GM04503 (cell line): ENCODE data around the gene C9orf72.
"Not testable (repeated sequence)": the region's sequence is repeated elsewhere in the genome, so short reads cannot be mapped to it uniquely, and the experiment has no call there.

Source experiments
- DNase-seq: peaks from one replicate; pipeline ENCODE4 v3.0.0-alpha.2; 2012; ENCODE audit warnings: low read depth

The C9orf72 gene

GRCh38 chr9:27572918-27573633 is at the start of gene C9orf72:
C9orf72 (minus strand) TSS chr9:27573481; CDS start chr9:27567120, 6,361 bp downstream.
- DNase-seq = peak; percentile 1

DNA sequence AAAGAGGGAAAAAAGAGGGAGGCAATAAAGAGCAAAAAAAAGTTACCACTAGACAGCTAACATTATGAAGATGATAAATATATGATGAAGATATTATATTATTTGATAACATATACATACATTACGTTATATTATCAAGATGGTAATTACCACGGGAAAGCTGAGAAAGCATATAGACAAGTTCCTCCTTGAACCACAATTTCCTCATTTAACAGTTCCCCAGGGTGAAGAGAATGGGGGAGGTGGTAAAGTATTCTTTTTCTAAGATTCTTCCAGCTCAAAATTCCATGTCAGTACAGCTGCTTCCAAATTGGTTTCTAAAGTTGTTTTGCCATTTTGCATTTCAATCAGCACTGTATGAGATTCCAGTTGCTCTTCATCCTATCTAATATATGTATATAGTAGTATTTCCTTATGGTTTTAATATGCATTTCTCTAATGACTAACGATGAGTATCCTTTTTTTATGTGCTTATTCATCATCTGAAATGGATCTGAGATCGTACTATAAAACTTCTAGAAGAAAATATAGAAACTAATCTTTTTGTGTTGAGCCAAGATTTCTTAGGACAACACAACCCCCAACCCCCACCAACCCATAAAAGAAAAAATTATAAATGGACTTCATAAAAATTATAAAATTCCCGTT is 49.5 kb upstream of the C9orf72 start:
- DNase-seq = no peak

GRCh38 chr9:27619743-27620142 is 46.5 kb upstream of the C9orf72 start:
- no peak for DNase-seq

GRCh38 chr9:27618066-27618465 is 44.8 kb upstream of the C9orf72 start:
- DNase-seq = no peak

DNA sequence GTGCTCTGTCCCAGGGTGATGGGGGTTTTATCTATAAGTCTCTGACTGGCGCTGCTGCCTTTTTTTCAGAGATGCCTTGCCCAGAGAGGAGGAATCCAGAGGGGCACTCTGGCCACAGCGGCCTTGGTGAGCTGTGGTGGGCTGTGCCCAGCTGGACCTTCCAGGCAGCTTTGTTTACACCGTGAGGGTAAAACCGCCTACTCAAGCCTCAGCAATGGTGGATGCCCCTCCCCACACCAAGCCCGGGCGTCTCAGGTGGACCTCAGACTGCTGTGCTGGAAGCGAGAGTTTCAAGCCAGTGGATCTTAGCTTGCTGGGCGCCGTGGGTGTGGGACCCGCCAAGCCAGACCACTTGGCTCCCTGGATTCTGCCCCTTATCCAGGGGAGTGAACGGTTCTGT is 41.3 kb upstream of the C9orf72 start:
- no peak for DNase-seq

GRCh38 chr9:27612036-27612435 is 38.8 kb upstream of the C9orf72 start:
- DNase-seq = not testable (repeated sequence)

GRCh38 chr9:27610622-27611021 is 37.3 kb upstream of the C9orf72 start:
- DNase-seq = no peak

DNA sequence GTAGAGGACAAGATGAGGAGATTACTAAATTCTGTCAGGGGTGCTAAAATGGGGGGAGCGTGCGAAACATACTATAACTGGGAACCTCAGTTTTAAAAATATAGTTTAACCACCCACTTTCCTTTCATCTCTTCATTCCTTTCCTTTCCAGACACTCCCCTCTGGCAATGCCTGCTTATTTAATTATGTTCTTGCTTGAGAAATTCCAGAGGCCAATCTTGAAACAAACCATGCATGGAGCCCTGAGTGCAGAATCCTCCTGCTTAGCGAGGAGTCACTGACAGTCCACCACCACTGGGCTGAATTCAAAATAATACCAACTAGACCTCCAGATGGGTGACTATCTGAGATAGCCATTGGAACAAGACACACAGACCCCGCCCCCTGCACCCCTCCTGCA is 29.7 kb upstream of the C9orf72 start:
- DNase-seq = no peak

GRCh38 chr9:27602142-27602861 is 29.0 kb upstream of the C9orf72 start:
- no peak for DNase-seq

- no peak for DNase-seq
These were observed 28.1 kb upstream of the C9orf72 start for GRCh38 chr9:27601396-27601795.

- no peak for DNase-seq
These were observed 27.0 kb upstream of the C9orf72 start for GRCh38 chr9:27600256-27600655.

- DNase-seq = no peak
These were observed 26.6 kb upstream of the C9orf72 start for GRCh38 chr9:27599870-27600238.

DNA sequence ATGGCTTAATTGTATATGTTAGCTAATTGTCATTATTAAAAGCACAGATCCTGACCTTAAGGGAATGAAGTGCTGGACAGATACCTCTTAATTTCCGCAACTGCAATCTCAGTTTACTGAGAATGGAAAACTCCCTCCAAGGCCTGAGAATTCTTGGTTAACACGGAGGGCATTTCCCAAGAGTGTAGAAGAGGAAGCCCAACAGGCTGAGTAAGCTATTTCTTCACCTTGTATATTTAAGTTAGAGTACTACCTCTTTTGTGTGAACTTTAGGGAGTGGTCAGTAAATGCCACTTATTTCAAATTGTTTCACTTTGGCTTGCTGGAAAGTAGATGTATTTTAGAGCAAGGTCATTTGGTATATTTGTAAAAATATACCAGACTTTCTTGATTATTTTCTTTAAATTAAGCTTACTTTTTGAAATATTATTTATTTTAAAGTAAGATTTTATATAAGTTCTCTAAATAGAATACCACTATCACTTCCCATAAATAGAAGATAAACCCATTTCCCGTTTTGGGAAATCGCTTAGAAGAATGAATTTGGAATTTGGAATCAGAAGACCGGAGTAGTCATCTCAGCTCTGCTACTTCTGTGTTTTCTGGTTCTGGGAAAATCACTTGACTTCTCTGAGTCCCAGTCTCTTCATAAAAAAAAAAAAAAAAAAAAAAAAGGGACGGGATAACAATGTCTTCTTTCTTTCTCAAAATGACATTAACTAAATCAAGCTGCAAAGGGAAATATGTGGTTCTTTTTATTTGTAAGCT is 26.0 kb upstream of the C9orf72 start:
- DNase-seq = no peak

DNA sequence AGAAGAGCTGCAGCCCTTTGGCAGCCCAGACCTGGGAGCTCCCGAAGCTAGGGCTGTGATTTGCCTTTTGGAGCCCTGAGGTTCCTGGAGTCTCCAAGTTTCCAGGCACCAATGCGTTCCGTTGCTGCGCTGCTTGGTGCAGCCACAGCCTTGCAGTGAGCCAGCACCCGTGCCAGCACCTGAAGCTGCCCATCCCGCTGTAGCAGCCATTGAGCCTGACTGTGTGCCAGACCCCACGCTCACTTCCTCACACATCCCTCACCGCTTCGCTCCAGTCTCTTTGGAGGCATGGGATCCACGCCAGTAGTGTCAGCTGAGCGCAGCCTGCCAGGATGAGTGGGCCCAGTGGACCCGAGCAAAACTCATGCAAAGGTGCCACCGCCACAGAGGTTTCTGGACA is 22.5 kb upstream of the C9orf72 start:
- no peak for DNase-seq

GRCh38 chr9:27591672-27592071 is 18.4 kb upstream of the C9orf72 start:
- no peak for DNase-seq

DNA sequence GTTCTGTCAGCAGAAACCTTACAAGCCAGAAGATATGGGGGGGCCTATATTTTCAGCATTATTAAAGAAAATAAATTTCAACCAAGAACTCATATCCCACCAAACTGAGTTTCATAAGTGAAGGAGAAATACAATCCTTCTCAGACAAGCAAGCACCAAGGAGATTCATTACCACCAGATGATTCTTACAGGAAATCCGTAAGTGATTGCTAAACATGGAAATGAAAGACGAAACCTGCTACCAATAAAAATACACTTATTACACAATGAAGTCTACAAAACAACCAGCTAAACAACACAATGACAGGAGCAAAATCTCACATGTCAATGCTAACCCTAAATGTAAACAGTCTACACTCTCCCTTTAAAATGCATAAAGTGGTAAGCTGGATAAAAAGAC is 17.8 kb upstream of the C9orf72 start:
- no peak for DNase-seq

DNA sequence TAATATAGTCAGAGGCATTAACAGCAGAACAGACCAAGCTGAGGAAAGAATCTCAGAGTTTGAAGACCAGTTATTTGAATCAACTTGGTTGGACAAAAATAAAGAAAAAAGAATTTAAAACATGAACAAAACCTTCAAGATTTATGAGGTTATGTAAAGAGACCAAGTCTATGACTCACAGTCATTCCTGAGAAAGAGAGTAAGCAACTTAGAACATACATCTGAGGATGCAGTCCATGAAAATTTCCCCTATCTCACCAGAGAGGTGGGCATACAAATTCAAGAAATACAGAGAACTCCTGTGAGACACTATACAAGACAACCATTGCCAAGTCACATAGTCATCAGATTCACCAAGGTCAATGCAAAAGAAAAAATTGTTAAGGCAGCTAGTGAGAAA is 17.4 kb upstream of the C9orf72 start:
- DNase-seq = no peak

DNA sequence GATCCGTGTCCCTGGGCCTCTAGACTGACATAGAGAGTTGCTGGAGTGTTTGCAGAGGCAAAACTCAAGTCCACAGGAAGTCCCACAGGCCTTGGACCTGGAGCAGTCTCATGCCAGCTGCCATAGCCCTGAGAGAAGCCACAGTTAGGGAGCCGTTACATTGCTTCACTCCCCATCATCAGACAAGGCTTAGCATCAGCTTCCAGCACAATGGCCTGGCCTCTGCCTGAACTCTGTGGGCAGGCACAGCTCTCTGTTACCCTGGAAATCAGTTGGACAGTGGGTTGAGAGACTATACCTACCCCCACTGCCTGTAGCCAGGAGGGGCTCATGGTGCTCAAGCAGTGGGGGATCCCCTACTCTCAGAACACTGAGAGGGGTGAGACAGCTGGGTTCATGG is 16.2 kb upstream of the C9orf72 start:
- DNase-seq = no peak

DNA sequence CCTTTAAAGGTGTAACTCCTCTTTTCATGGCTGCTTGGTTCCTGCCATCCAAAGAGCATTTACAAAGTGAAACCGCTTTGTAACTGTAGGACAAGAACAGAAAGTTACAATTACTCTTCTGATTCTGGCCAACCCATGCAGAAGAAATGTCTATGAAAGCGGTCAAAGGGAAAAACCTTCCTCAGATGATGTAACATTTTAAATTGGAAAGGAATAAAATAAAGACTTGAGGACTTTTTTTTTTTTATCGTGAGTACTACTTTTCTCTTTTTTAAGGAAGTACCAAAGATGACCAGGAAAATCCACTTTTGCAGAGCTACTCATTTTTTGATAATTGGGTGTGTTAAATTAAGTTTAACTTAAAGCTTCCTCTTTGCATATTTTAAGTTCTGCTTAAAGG is 13.0 kb upstream of the C9orf72 start:
- no peak for DNase-seq

- DNase-seq = no peak
These were observed 11.7 kb upstream of the C9orf72 start for GRCh38 chr9:27584931-27585330.

GRCh38 chr9:27582794-27583193 is 9.5 kb upstream of the C9orf72 start:
- no peak for DNase-seq

DNA sequence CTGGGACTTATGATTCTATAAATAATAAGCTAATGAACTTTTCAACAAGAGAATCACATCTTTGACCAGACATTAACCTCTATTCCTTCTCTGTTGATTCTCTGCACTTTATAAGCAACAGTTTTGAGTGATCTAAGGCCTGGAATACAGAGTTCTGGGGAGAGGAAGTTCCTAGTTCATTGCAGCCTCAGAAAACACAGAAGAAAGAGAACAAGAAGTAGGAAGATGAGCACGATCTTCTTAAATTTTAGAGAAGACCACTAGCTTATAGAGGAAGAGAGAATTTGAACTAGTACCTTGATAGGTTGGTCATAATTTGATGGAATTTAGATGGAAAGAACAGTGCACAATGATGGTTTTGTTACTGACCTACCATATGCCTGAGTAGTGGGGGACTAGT is 8.5 kb upstream of the C9orf72 start:
- DNase-seq = no peak
